Endometrial microvascular endothelial cells (primary cell): ENCODE results near the gene SGPP1. TPM values are rescaled to one million over a fixed set of nuclear protein-coding genes. Genes with fewer than 3 reads are reported as not detected.
"Not testable (repeated sequence)": the region's sequence is repeated elsewhere in the genome, so short reads cannot be mapped to it uniquely, and the experiment has no call there.

Source experiments
- in situ Hi-C: cut with HindIII; loops from 2 replicates; pipeline ENCODE4 v1.10.0; 2017; ENCODE audit warnings: low sequenced_read_pairs, low pct_unique_long_range_greater_than_20kb; ENCODE audit errors: inconsistent ontology term
- total RNA-seq: library from RNA; depleted of rRNA; stranded (reverse); fragments of >200 nt; gene quantifications from one replicate; pipeline ENCODE4 v1.2.3, GENCODE V29; 2015; ENCODE audit errors: inconsistent ontology term

Gene SGPP1
- total RNA-seq, 1 donor from 2014 or later, result 13.6 TPM

- in situ Hi-C loops, result no loop called here
These were observed 77.5 kb downstream of the SGPP1 start for GRCh38 chr14:63650256-63650952.

DNA sequence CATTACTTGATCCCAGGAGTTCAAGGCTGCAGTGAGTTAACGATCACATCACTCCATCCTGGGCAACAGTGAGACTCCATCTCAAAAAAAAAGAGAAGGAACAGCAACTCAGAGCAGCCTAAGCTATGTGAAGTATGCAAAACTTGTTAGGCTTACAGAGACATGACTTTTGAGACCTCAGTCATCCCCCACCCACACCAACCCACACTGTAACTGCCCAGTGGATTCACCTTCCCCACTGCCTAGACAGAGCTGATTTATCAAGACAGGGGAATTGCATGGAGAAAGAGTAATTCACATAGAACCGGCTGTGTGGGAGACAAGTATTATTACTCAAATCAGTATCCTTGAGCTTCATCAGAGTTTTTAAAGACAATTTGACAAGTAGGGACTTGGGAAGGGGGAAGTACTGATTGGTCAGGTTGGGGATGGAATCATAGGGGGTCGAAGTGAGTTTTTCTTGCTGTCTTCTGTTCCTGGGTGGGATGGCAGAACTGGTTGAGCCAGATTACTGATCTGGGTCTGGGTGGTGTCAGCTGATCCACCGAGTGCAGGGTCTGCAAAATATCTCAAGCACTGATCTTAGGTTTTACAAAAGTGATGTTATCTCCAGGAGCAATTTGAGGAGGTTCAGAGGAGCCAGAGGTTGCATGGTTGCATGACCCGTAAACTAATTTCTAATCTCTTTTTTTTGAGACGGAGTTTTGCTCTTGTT, 80.0 kb downstream of the SGPP1 start:
- in situ Hi-C loops, result no loop called here

DNA sequence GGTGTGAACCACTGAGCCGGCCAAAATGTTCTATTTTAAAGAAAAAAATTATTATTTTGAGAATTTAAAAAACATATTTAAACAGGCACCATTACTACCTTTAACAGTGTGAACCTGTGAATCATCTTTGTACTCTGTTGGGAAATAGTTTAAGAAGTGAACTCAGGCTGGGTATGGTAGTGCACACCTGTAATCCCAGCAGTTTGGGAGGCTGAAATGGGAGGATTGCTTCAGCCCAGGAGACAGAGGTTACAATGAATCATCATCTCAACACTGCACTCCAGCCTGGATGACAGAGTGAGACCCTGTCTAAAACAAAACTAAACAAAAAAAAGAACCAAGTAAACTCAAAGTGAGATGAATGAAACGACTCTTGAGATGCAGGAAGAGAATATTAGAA, 83.1 kb downstream of the SGPP1 start:
- in situ Hi-C loops, result no loop called here

DNA sequence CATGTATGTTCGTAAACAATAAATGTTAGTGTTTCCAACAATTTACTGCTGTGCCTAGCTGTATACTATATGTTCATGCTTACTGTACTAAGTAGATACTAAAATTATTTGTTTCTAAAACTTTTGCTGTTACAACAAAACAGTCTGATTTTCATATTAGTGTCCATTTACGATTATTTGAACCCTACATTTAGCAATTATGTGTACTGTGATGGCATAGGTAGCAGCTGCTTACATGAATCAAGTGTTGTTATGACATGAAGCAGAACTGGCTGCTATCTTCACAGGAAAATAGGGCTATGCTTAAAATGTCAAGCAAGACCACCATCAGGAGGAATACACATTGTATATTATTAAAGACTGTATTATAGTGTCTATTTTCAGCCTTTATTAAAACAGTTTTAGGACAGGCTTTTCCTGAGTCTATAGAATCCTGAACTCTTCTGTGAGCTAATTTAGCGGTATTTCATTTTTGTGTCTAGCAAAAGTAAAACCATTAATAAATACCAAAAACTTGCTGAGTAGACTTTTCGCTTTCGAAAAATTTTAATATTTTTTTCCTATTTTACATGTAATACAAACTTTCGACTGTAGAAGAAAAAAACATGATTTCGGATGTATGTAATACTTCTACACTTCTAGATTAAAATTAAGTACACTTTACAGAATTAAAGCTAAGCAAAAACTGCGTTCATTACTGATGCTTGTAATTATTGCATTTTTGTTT, 85.0 kb downstream of the SGPP1 start:
- in situ Hi-C loops, result no loop called here

GRCh38 chr14:63642229-63642611, 85.6 kb downstream of the SGPP1 start:
- in situ Hi-C loops, result no loop called here

GRCh38 chr14:63641473-63642228, 86.2 kb downstream of the SGPP1 start, which contains the start of gene WDR89:
Gene WDR89 (minus strand): TSS chr14:63641871. CDS start chr14:63599942, 41,929 bp downstream.
- in situ Hi-C loops, result no loop called here

GRCh38 chr14:63638493-63638892, 89.4 kb downstream of the SGPP1 start:
- in situ Hi-C loops, result no loop called here

- in situ Hi-C loops, result not testable (repeated sequence)
These were observed 91.7 kb downstream of the SGPP1 start for GRCh38 chr14:63636094-63636635.

Other genes starting within 250 kb of the SGPP1 start
- 36.7 TPM for gene PPP2R5E, start 184.7 kb downstream of the SGPP1 start, total RNA-seq
- gene WDR89, start 86.2 kb downstream of the SGPP1 start, total RNA-seq, result 9.7 TPM
- 24.9 TPM for gene SYNE2, start 124.9 kb upstream of the SGPP1 start, total RNA-seq